ENCODE data around the gene GLP2R. TPM values are rescaled to one million over a fixed set of nuclear protein-coding genes. Genes with fewer than 3 reads are reported as not detected.

GLP2R gene
- total and polyA plus RNA-seq, 2 of the 8 experiments (the other 6 are each of a cell fraction or from before 2014, with no cell fraction given): not detected

GRCh38 chr17:9941305-9941704 is 115.6 kb downstream of the GLP2R start:
- FAIRE-seq: no peak
- CTCF ChIA-PET (ENCODE audit: partially characterized antibody): interaction anchor here (0.7 to 7.6 kb wide), 3 partner anchors 13 to 213 kb away, joined by 4 to 75 read pairs (median 4); partner anchors contain the start of gene RCVRN

More at GRCh38 chr17:9941305-9941704, 115.6 kb downstream of the GLP2R start:
- H3K4me2 ChIP-seq (ENCODE audit: insufficient read depth in 1 of 2, low read depth in 2 of 2, low read length in 2 of 2): no peak overlapping the region
- no peak overlapping the region for H2BK120ac ChIP-seq (replicated peaks; ENCODE audit: low read depth, low read length)
- 94% methylated on average over 13 of the region's 13 CpGs; no CpG with 5 or more reads in 1 of the 2 experiments for WGBS, 2 experiments (ENCODE audit: extremely low coverage in 1 of 2, insufficient coverage in 1 of 2, insufficient read length in 1 of 2, insufficient replicate concordance in 2 of 2, low coverage in 1 of 2, low lambda C conversion rate in 2 of 2, missing lambda C conversion rate in 1 of 2)
- H3K4me1 ChIP-seq (replicated peaks in 1 of 4; ENCODE audit: control insufficient read depth in 3 of 4, insufficient read depth in 4 of 4, low read length in 3 of 4): no peaks in the 10 kb centered on the region
- no peak overlapping the region for H3K14ac ChIP-seq (ENCODE audit: insufficient read length)
- H2BK20ac ChIP-seq (ENCODE audit: low read length): no peak overlapping the region
- H4K20me1 ChIP-seq (replicated peaks in 1 of 2; ENCODE audit: control insufficient read depth in 1 of 2, insufficient read depth in 2 of 2, low read length in 2 of 2): peaks cover 0 to 2% of the 10 kb centered on the region in 2 experiments
- no peak overlapping the region; the same call in 1 of the 2 replicates for H2BK5ac ChIP-seq (ENCODE audit: low read depth, low read length)
- H3K9ac ChIP-seq (replicated peaks in 1 of 4; ENCODE audit: extremely low read depth in 1 of 4, low read depth in 3 of 4, low read length in 3 of 4): no peak overlapping the region; a peak in 1 of 7 replicates
- no peak overlapping the region; the same call in 1 of the 2 replicates for H3K18ac ChIP-seq (ENCODE audit: extremely low read depth, low read length)
- no peak overlapping the region for H2BK15ac ChIP-seq (ENCODE audit: low read length)
- H3K79me2 ChIP-seq (ENCODE audit: control insufficient read depth in 1 of 2, insufficient read depth in 2 of 2, low read length in 2 of 2): no peaks in the 10 kb centered on the region
- H3K23ac ChIP-seq (ENCODE audit: insufficient read length): no peak overlapping the region
- peak overlapping the region; percentile 48; the same call in 1 of the 2 replicates for H4K8ac ChIP-seq (ENCODE audit: extremely low read depth, insufficient read depth, low read length)
- no peak overlapping the region for H4K91ac ChIP-seq (replicated peaks; ENCODE audit: insufficient read length, low read length)
- H2AFZ ChIP-seq (ENCODE audit: low read length): no peak overlapping the region
- TF ChIP-seq BCL11A (IDR thresholded peaks at IDR 0.05; ENCODE audit: low read depth in 2 of 2, low read length in 2 of 2) (no peak), RNF2 (IDR thresholded peaks at IDR 0.05; ENCODE audit: borderline replicate concordance, low read depth, low read length, missing control alignments, poor library complexity, severe bottlenecking) (no peak), SIN3A (conservative IDR thresholded peaks at IDR 0.05 in 1 of 2, IDR thresholded peaks at IDR 0.05 in 1 of 2; ENCODE audit: low read depth in 1 of 2, low read length in 2 of 2) (no peak), ASH2L (IDR thresholded peaks at IDR 0.05; ENCODE audit: low read length) (no peak), SAP30 (IDR thresholded peaks at IDR 0.05; ENCODE audit: insufficient read depth, insufficient replicate concordance, low read length) (no peak), POLR2A (IDR thresholded peaks at IDR 0.05; ENCODE audit: control extremely low read depth in 1 of 2, low read depth in 2 of 2, low read length in 2 of 2) (no peak)
- H3K79me1 ChIP-seq (ENCODE audit: low read depth, low read length): no peaks in the 10 kb centered on the region
- no peak overlapping the region for H2BK12ac ChIP-seq (ENCODE audit: low read depth, low read length)
- no peak overlapping the region for H3K27ac ChIP-seq (ENCODE audit: low read depth, low read length)
- no peak overlapping the region for H3K4ac ChIP-seq (replicated peaks; ENCODE audit: insufficient read length, low read depth, low read length)
- no peaks in the 10 kb centered on the region for H3K27me3 ChIP-seq (replicated peaks in 1 of 4; ENCODE audit: control insufficient read depth in 3 of 4, extremely low read depth in 1 of 4, insufficient read depth in 3 of 4, low read length in 3 of 4)
- no peak overlapping the region for H3K4me3 ChIP-seq (ENCODE audit: extremely low read depth in 1 of 4, insufficient read depth in 2 of 4, low read depth in 3 of 4, low read length in 4 of 4)
- H3K9me3 ChIP-seq (ENCODE audit: insufficient read depth in 2 of 2, low read depth in 1 of 2, low read length in 1 of 2): peaks cover 0 to 3% of the 10 kb centered on the region in 2 experiments; a peak in 2 of 4 replicates
- POLR2A ChIA-PET (ENCODE audit: partially characterized antibody): interaction anchor here (1.3 kb wide), 1 partner anchor 14 kb away, joined by 3 read pairs; no protein-coding TSS in a partner anchor
- H3K23me2 ChIP-seq (ENCODE audit: low read depth, low read length): no peaks in the 10 kb centered on the region
- H4K5ac ChIP-seq (ENCODE audit: insufficient read length, low read depth, low read length): no peak overlapping the region
- no peak overlapping the region for H3K56ac ChIP-seq (replicated peaks; ENCODE audit: insufficient read length, low read depth, low read length)
- no peak overlapping the region for H2AK5ac ChIP-seq (ENCODE audit: low read depth, low read length)
- DNase-seq (ENCODE audit: low read depth in 1 of 2, low spot score in 2 of 2): no peak
- H3K36me3 ChIP-seq (ENCODE audit: control insufficient read depth in 2 of 4, insufficient read depth in 4 of 4, low read length in 3 of 4): no peaks in the 10 kb centered on the region

Data from H1 (cell line).